NB4 (cell line): ENCODE data around the gene UBN1.

Source experiments
- DNase-seq: peaks from one replicate; pipeline ENCODE4 v3.0.0; 2010; ENCODE audit warnings: low read depth
- H3K4me3 ChIP-seq: one replicate; pipeline ENCODE4 v1.5.1; 2011; ENCODE audit warnings: mild to moderate bottlenecking, low read depth, low read length, moderate library complexity
- CTCF ChIP-seq: IDR thresholded peaks from one replicate; pipeline ENCODE4 v1.5.1; 2012; ENCODE audit warnings: low read depth, low read length
- MAX ChIP-seq: IDR thresholded peaks from 2 replicates; pipeline ENCODE4 v1.6.1; 2011; ENCODE audit warnings: low read depth, low read length
- MYC ChIP-seq: IDR thresholded peaks from 2 replicates; pipeline ENCODE4 v1.6.1; 2011; ENCODE audit warnings: low read depth, low read length
- POLR2A ChIP-seq: IDR thresholded peaks from 2 replicates; pipeline ENCODE4 v1.6.1; 2011; ENCODE audit warnings: mild to moderate bottlenecking; ENCODE audit not compliant: insufficient read length; ENCODE audit errors: extremely low read depth

Gene UBN1

GRCh38 chr16:4891097-4891885 lies 44.0 kb downstream of the UBN1 start:
- no peak overlapping the region for H3K4me3 ChIP-seq
- TF ChIP-seq MYC = no peak
- no peak for TF ChIP-seq CTCF
- TF ChIP-seq POLR2A = no peak
- TF ChIP-seq MAX = no peak
- DNase-seq = no peak

GRCh38 chr16:4891886-4892216 lies 44.6 kb downstream of the UBN1 start:
- TF ChIP-seq CTCF (no peak), MYC (no peak), MAX (no peak), POLR2A (no peak)
- DNase-seq = no peak
- H3K4me3 ChIP-seq = no peak overlapping the region

GRCh38 chr16:4892361-4893102 lies 45.3 kb downstream of the UBN1 start:
- H3K4me3 ChIP-seq = no peak overlapping the region
- DNase-seq = no peak
- no peak for TF ChIP-seq MYC
- TF ChIP-seq MAX = no peak
- no peak for TF ChIP-seq POLR2A
- no peak for TF ChIP-seq CTCF

- no peak overlapping the region for H3K4me3 ChIP-seq
- TF ChIP-seq CTCF (no peak), POLR2A (no peak), MAX (no peak), MYC (no peak)
- no peak for DNase-seq
Measured at GRCh38 chr16:4893103-4893862, 46.0 kb downstream of the UBN1 start.

GRCh38 chr16:4894276-4895150 lies 47.2 kb downstream of the UBN1 start:
- no peak for DNase-seq
- no peak overlapping the region for H3K4me3 ChIP-seq
- TF ChIP-seq CTCF = no peak
